ENCODE measurements around the gene EED. TPM values are rescaled to one million over a fixed set of nuclear protein-coding genes. Genes with fewer than 3 reads are reported as not detected.

EED gene
- total RNA-seq, 1 donor from 2014 or later: 12.1 TPM

DNA sequence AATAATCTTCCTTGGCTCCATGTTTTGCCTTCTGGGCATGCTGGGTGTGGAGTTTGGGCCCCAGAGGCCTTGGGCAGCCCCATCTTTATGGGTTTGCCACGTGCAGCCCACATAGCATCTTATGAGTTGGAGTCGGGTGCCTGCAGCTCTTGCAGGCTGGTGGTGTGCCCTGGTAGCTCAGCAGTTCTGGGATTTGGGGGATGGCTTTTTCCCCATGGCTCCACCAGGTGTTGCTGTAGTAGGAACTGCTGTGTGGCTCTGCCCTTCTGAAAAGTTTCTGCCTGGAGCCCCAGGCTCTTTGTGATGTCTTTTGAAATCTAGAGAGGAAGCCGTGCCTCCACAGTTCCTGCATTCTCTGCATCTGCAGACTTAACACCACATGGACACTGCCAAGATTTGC lies 16.8 kb downstream of the EED start:
- no peak overlapping the region for H3K4me3 ChIP-seq (ENCODE audit: low read depth, low read length)
- TF ChIP-seq CTCF (conservative IDR thresholded peaks at IDR 0.05; ENCODE audit: low read depth, low read length): no peak
- DNase-seq (ENCODE audit: low read depth): no peak

- DNase-seq (ENCODE audit: low read depth): no peak
- no peak for TF ChIP-seq CTCF (conservative IDR thresholded peaks at IDR 0.05; ENCODE audit: low read depth, low read length)
These were observed 17.8 kb downstream of the EED start for GRCh38 chr11:86262387-86262786.

DNA sequence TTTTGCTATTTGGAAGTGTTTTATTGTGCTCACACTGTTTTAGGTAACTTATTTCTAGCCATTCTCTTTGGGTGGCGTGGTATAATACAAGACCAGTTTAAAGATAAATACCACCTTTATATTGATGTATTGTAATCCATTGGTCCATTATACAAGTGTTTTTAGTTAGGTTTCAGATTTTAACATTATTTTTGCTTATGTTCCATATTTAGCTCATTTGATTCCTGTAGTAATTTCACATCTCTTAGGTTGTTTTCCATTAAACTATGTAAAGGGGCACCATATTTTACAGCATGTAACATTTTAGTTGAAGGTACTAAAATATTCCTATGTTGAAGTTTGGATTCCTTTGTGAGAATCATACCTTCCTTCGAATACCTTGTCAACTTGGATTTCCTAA lies 20.1 kb downstream of the EED start:
- TF ChIP-seq CTCF (conservative IDR thresholded peaks at IDR 0.05; ENCODE audit: low read depth, low read length): no peak
- DNase-seq (ENCODE audit: low read depth): no peak
- no peak overlapping the region for H3K4me3 ChIP-seq (ENCODE audit: low read depth, low read length)

More at GRCh38 chr11:86262387-86262786, 17.8 kb downstream of the EED start:
- no peak overlapping the region for H3K4me3 ChIP-seq (ENCODE audit: low read depth, low read length)

- no peak for DNase-seq (ENCODE audit: low read depth)
- TF ChIP-seq CTCF (conservative IDR thresholded peaks at IDR 0.05; ENCODE audit: low read depth, low read length): no peak
- H3K4me3 ChIP-seq (ENCODE audit: low read depth, low read length): no peak overlapping the region
These were observed 20.6 kb downstream of the EED start for GRCh38 chr11:86265194-86265593.

DNA sequence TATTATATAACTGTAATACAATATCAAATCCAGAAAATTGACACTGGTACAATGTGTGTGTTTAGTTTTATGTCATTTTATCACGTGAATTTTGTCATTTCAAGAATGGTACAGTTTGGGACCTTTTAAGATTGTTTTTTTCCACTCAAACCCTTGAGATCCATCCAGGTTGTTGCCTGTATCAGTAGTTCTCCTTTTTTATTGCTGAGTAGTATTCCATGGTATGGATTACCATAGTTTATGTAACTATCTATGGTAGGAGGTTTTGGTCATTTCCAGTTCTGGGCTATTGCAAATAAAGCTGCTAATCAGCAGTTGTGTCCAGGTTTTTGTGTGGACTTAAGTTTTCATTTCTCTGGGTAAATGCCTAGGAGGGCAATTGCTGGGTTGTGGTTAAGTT lies 25.1 kb downstream of the EED start:
- DNase-seq (ENCODE audit: low read depth): no peak
- H3K4me3 ChIP-seq (ENCODE audit: low read depth, low read length): no peak overlapping the region
- TF ChIP-seq CTCF (conservative IDR thresholded peaks at IDR 0.05; ENCODE audit: low read depth, low read length): no peak

DNA sequence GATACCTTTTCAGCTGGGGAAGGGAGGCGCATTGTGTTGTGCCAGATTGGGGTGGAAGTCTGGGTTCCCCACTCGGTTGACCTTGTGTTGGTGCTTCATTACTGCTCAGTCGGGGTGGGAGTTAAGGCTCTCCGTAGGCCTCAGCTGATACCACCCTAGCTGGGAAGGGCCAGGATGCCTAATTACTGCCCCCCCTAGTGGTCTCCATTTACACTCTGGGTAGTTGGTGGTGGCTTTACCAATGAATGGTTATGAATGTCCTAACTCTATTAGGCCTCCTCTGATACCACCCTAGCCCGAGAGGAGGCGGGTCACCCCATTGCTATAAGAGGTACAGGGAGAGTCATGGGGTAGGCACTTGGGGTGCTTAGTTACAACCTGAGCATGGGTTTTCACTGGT lies 29.9 kb downstream of the EED start:
- TF ChIP-seq CTCF (conservative IDR thresholded peaks at IDR 0.05; ENCODE audit: low read depth, low read length): peak; percentile 46
- H3K4me3 ChIP-seq (ENCODE audit: low read depth, low read length): no peak overlapping the region
- no peak for DNase-seq (ENCODE audit: low read depth)

GRCh38 chr11:86274999-86275398 lies 30.4 kb downstream of the EED start:
- no peak for TF ChIP-seq CTCF (conservative IDR thresholded peaks at IDR 0.05; ENCODE audit: low read depth, low read length)
- DNase-seq (ENCODE audit: low read depth): no peak
- no peak overlapping the region for H3K4me3 ChIP-seq (ENCODE audit: low read depth, low read length)
